OCI-LY1 (cell line): ENCODE data around the gene CCDC9B.

Experiments used
- EZH2 ChIP-seq: fragments of 200-600 bp; sonication (generic), shearing (Covaris generic); IDR thresholded peaks from 2 replicates; pipeline ENCODE4 v1.8.0; 2017; ENCODE audit warnings: borderline replicate concordance, mixed run types, mild to moderate bottlenecking, antibody characterized with exemption, low read length, moderate library complexity, mixed read lengths
- TF ChIP-seq, protein P1 (sequence below): fragments of 200-600 bp; sonication (generic), shearing (Covaris generic); IDR thresholded peaks from 2 replicates; pipeline ENCODE4 v1.5.1; 2017; ENCODE audit warnings: mild to moderate bottlenecking, antibody characterized with exemption, low read length, moderate library complexity, mixed read lengths

DNA sequence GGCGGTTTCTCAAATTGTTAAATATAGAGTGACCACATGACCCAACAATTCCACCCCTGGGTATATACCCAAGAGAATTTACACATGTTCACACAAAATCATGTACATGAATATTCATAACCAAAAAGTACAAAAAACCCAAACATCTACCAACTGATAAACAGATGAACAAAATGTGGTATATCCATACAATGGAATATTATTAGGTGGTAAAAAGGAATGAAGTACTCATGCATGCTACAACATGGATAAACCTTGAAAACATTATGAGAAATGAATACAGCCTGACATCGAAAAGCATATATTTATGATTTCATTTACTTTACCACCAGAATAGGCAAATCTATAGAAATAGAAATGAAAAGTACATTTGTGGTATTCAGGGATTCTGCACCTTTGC, 40.4 kb downstream of the CCDC9B start:
- TF ChIP-seq, protein P1, sequence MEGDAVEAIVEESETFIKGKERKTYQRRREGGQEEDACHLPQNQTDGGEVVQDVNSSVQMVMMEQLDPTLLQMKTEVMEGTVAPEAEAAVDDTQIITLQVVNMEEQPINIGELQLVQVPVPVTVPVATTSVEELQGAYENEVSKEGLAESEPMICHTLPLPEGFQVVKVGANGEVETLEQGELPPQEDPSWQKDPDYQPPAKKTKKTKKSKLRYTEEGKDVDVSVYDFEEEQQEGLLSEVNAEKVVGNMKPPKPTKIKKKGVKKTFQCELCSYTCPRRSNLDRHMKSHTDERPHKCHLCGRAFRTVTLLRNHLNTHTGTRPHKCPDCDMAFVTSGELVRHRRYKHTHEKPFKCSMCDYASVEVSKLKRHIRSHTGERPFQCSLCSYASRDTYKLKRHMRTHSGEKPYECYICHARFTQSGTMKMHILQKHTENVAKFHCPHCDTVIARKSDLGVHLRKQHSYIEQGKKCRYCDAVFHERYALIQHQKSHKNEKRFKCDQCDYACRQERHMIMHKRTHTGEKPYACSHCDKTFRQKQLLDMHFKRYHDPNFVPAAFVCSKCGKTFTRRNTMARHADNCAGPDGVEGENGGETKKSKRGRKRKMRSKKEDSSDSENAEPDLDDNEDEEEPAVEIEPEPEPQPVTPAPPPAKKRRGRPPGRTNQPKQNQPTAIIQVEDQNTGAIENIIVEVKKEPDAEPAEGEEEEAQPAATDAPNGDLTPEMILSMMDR = no peak
- TF ChIP-seq EZH2 = no peak
